ENCODE results near the gene MACROD2. TPM values are rescaled to one million over a fixed set of nuclear protein-coding genes. Genes with fewer than 3 reads are reported as not detected.

MACROD2 gene
- total RNA-seq, 1 experiment from 2014 or later, result 1.6 TPM

DNA sequence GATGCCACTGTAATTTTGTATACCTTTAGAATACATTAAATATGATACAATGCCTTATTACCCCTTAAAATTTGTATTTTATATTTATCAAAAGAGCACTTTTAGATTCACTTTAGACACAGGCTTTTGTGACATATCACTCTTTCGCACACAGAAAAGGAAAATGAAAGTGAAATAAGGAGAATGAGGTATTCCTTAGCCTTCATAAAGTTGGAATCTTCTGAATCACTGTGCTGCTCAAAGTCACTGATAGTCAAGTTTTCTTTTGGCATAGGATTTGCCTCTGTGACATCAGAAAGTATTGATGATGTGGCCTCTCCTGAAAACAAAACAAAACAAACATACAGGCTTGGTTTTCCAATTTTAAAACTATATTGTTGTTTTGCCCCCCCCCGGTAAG lies 1480.9 kb downstream of the MACROD2 start:
- no peak overlapping the region for H4K5ac ChIP-seq (ENCODE audit: insufficient read length, low read depth, low read length)
- Mint-ChIP-seq H3K27me3 (ENCODE audit: low read depth) (no peaks in the 10 kb centered on the region), H3K4me1 (peaks cover 3 to 4% of the 10 kb centered on the region in 2 experiments; a peak in 2 of 4 replicates), H3K4me3 (no peak overlapping the region), H3K27ac (no peak overlapping the region), H3K9me3 (no peaks in the 10 kb centered on the region; a peak in 1 of 5 replicates), H3K36me3 (ENCODE audit: insufficient read depth in 1 of 3, low read depth in 3 of 3) (no peaks in the 10 kb centered on the region)
- H2BK15ac ChIP-seq (ENCODE audit: low read depth, low read length), result no peak overlapping the region
- H2BK20ac ChIP-seq (ENCODE audit: low read depth, low read length, poor library complexity, severe bottlenecking), result no peak overlapping the region
- no peaks in the 10 kb centered on the region for H3K9me3 ChIP-seq (ENCODE audit: control insufficient read depth, low read depth, low read length)
- no peak overlapping the region for H3K4me2 ChIP-seq (ENCODE audit: insufficient read depth, insufficient read length, low read length)
- no peak overlapping the region for H3K9ac ChIP-seq (ENCODE audit: extremely low read depth, insufficient read length, low read length)
- no peaks in the 10 kb centered on the region for H3K79me1 ChIP-seq (ENCODE audit: insufficient read depth, low read depth, low read length, poor library complexity, severe bottlenecking)
- H3K27ac ChIP-seq (ENCODE audit: insufficient read length, low read depth, low read length), result no peak overlapping the region
- no peaks in the 10 kb centered on the region for H4K20me1 ChIP-seq (ENCODE audit: control insufficient read depth, insufficient read depth, insufficient read length)
- H3K18ac ChIP-seq (ENCODE audit: insufficient read length, low read depth, low read length), result no peak overlapping the region
- H2AFZ ChIP-seq (ENCODE audit: low read length), result no peak overlapping the region
- no peak overlapping the region for H4K8ac ChIP-seq (replicated peaks; ENCODE audit: insufficient read length, low read depth, low read length)
- no peak overlapping the region for H2BK120ac ChIP-seq (ENCODE audit: low read depth, low read length, poor library complexity, severe bottlenecking)
- H3K23ac ChIP-seq (ENCODE audit: insufficient read length, low read depth, low read length), result no peak overlapping the region
- no peak overlapping the region for H3K14ac ChIP-seq (ENCODE audit: insufficient read depth, low read length)
- H2AK5ac ChIP-seq (ENCODE audit: insufficient read length, low read length), result no peak overlapping the region
- TF ChIP-seq, protein P1, sequence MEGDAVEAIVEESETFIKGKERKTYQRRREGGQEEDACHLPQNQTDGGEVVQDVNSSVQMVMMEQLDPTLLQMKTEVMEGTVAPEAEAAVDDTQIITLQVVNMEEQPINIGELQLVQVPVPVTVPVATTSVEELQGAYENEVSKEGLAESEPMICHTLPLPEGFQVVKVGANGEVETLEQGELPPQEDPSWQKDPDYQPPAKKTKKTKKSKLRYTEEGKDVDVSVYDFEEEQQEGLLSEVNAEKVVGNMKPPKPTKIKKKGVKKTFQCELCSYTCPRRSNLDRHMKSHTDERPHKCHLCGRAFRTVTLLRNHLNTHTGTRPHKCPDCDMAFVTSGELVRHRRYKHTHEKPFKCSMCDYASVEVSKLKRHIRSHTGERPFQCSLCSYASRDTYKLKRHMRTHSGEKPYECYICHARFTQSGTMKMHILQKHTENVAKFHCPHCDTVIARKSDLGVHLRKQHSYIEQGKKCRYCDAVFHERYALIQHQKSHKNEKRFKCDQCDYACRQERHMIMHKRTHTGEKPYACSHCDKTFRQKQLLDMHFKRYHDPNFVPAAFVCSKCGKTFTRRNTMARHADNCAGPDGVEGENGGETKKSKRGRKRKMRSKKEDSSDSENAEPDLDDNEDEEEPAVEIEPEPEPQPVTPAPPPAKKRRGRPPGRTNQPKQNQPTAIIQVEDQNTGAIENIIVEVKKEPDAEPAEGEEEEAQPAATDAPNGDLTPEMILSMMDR (conservative IDR thresholded peaks at IDR 0.05), result no peak
- no peaks in the 10 kb centered on the region for H3K79me2 ChIP-seq (ENCODE audit: insufficient read depth, low read length)
- H2BK12ac ChIP-seq (ENCODE audit: insufficient read length, low read depth, low read length), result no peak overlapping the region
- H3K56ac ChIP-seq (ENCODE audit: insufficient read length, low read depth, low read length), result no peak overlapping the region
- no peaks in the 10 kb centered on the region for H3K4me1 ChIP-seq (ENCODE audit: insufficient read depth, low read length)
- H3K4ac ChIP-seq (ENCODE audit: low read depth, low read length), result no peak overlapping the region
- no CpG with 5 or more reads among the region's 2 CpGs for WGBS (ENCODE audit: extremely low coverage, insufficient read length, low lambda C conversion rate)
- no peak overlapping the region for H4K91ac ChIP-seq (ENCODE audit: insufficient read length, low read depth, low read length)
- no peaks in the 10 kb centered on the region for H3K23me2 ChIP-seq (ENCODE audit: insufficient read length, low read depth, low read length, poor library complexity, severe bottlenecking)
- no peak overlapping the region for H2BK5ac ChIP-seq (ENCODE audit: insufficient read length, low read length)
- no peaks in the 10 kb centered on the region for H3K27me3 ChIP-seq (ENCODE audit: insufficient read depth, low read length)
- H3T11ph ChIP-seq (ENCODE audit: low read length), result no peak overlapping the region
- DNase-seq, result no peak

All from H9 (cell line).